ENCODE results near the gene ACACB.

ACACB gene

DNA sequence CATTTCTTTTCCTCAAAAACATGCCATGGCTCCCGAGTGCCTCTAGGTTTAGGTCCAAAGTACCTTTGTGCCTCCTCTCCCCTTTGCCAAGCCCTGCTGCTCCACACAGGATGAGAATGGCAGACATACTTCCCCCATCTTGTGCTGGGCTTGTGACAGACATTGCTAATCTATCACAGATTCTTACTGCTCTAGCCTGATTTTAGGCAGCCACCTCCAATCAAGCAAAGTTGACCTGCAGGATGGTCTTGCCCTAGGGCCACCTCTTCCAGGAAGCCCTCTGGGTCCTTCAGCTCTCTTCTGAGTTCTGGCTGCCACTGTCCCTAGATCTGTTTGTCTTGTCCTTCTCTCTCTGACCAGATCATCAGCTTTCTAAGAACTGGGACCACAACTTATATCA, 172.2 kb downstream of the ACACB start:
- no peak for TF ChIP-seq CTCF (IDR thresholded peaks at IDR 0.05; ENCODE audit: low read depth, low read length)
- peak in 1 of 2 donors; percentile 14 for DNase-seq (ENCODE audit: low read depth in 2 of 2)
- H3K4me3 ChIP-seq (replicated peaks in 1 of 2; ENCODE audit: low read depth in 2 of 2, low read length in 2 of 2), result no peak overlapping the region

GRCh38 chr12:109289004-109289403, 172.6 kb downstream of the ACACB start:
- DNase-seq (ENCODE audit: low read depth in 2 of 2), result no peak
- TF ChIP-seq CTCF (IDR thresholded peaks at IDR 0.05; ENCODE audit: low read depth, low read length), result no peak
- H3K4me3 ChIP-seq (replicated peaks in 1 of 2; ENCODE audit: low read depth in 2 of 2, low read length in 2 of 2), result no peak overlapping the region

DNA sequence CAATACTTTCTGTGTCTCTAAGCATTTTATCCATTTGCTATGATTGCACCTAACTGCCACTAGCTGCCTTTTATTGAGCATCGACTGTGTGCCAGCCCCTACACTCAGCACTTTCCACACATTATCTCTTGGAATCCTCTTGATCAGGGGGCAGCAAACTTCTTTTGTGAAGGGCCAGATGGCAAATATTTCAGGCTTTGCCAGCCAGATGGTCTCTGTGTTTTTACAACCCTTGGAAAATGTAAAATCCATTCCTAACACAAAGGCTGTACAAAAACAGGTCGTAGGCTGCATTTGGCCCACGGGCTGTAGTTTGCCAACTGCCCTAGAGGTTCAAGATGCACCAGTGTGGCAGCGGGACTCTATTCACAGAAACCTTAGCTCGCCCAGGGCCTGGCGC, 173.2 kb downstream of the ACACB start:
- no peak for TF ChIP-seq CTCF (IDR thresholded peaks at IDR 0.05; ENCODE audit: low read depth, low read length)
- DNase-seq (ENCODE audit: low read depth in 2 of 2), result no peak
- no peak overlapping the region for H3K4me3 ChIP-seq (replicated peaks in 1 of 2; ENCODE audit: low read depth in 2 of 2, low read length in 2 of 2)

- no peak overlapping the region for H3K4me3 ChIP-seq (replicated peaks in 1 of 2; ENCODE audit: low read depth in 2 of 2, low read length in 2 of 2)
- DNase-seq (ENCODE audit: low read depth in 2 of 2), result no peak
- TF ChIP-seq CTCF (IDR thresholded peaks at IDR 0.05; ENCODE audit: low read depth, low read length), result no peak
Measured at GRCh38 chr12:109290061-109290460, 173.7 kb downstream of the ACACB start.

- no peak for TF ChIP-seq CTCF (IDR thresholded peaks at IDR 0.05; ENCODE audit: low read depth, low read length)
- no peak for DNase-seq (ENCODE audit: low read depth in 2 of 2)
- H3K4me3 ChIP-seq (replicated peaks in 1 of 2; ENCODE audit: low read depth in 2 of 2, low read length in 2 of 2), result no peak overlapping the region
Measured at GRCh38 chr12:109291117-109291516, 174.7 kb downstream of the ACACB start.

DNA sequence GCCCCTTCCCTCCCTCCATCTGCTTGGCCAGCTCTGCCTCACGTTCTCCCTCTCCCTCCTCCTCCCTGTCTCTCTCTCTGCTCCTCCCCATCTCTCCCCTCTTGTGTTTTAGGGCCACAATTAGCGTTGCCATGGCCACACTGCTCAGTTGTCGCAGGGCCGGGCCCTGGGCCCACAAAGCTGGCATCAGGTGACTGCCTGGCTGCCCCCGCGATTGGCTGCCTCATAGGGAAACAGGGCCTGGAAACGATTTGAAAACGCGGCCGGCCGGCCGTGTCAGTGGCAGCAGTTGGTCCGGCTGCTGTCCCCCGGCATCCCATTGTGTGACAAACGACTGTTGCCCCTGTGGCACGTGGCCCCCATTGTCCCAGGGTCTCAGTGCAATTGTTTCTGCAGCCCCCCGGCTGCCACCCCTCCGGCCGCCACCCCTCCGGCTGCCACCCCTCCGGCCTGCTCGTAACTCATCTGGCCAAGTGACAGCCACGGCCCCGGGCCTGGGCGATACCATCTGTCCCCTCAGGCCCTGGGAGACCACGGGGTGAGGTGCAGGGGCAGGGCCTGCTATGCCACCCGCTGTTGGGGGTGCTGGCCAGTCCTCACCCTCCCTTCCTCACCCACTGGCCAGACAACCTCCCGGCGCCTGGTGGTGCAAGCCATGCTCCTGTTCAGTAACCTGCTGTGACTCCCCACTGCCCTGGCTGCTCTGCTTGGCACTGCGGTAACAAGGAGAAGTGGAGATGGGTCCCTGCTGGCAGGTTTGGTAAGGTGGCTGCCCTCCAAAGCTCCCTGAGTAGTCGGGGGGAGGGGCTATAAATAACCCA, 175.3 kb downstream of the ACACB start:
- TF ChIP-seq CTCF (IDR thresholded peaks at IDR 0.05; ENCODE audit: low read depth, low read length), result no peak
- no peak overlapping the region for H3K4me3 ChIP-seq (replicated peaks in 1 of 2; ENCODE audit: low read depth in 2 of 2, low read length in 2 of 2)
- DNase-seq (ENCODE audit: low read depth in 2 of 2), result peak; percentile 5 to 35

- H3K4me3 ChIP-seq (replicated peaks in 1 of 2; ENCODE audit: low read depth in 2 of 2, low read length in 2 of 2), result no peak overlapping the region
- TF ChIP-seq CTCF (IDR thresholded peaks at IDR 0.05; ENCODE audit: low read depth, low read length), result no peak
- DNase-seq (ENCODE audit: low read depth in 2 of 2), result no peak
Measured at GRCh38 chr12:109292342-109292711, 175.9 kb downstream of the ACACB start.

Data from cardiac fibroblast (primary cell).